Karpas-422 (cell line): ENCODE results near the gene UNC13C. TPM values are rescaled to one million over a fixed set of nuclear protein-coding genes. Genes with fewer than 3 reads are reported as not detected.

Source experiments
- DNase-seq: peaks from one replicate; pipeline ENCODE4 v3.0.0-alpha.2; 2015
- H2AFZ ChIP-seq: fragments of 200-600 bp; sonication (generic); 2 replicates; pipeline ENCODE4 v1.6.1; 2014; ENCODE audit warnings: antibody characterized with exemption, low read length, mixed read lengths
- H3K27ac ChIP-seq: fragments of 200-600 bp; sonication (generic); 2 replicates; pipeline ENCODE4 v1.5.1; 2014; ENCODE audit warnings: mild to moderate bottlenecking, low read length, moderate library complexity
- H3K27me3 ChIP-seq: fragments of 200-600 bp; sonication (generic); 2 replicates; pipeline ENCODE4 v1.6.1; 2014; ENCODE audit warnings: low read length, mixed read lengths
- H3K36me3 ChIP-seq: fragments of 200-600 bp; sonication (generic); 2 replicates; pipeline ENCODE4 v1.6.1; 2014; ENCODE audit warnings: low read length, mixed read lengths; ENCODE audit not compliant: insufficient read depth
- H3K4me1 ChIP-seq: fragments of 200-600 bp; sonication (generic); 2 replicates; pipeline ENCODE4 v1.6.1; 2014; ENCODE audit warnings: mild to moderate bottlenecking, low read length, mixed read lengths
- H3K4me2 ChIP-seq: fragments of 200-600 bp; sonication (generic); 2 replicates; pipeline ENCODE4 v1.6.1; 2014; ENCODE audit warnings: low read length, low read depth, mild to moderate bottlenecking; ENCODE audit not compliant: poor library complexity, severe bottlenecking
- H3K4me3 ChIP-seq: fragments of 200-600 bp; sonication (generic); 2 replicates; pipeline ENCODE4 v1.5.1; 2014; ENCODE audit warnings: mild to moderate bottlenecking, antibody characterized with exemption, low read length, mixed read lengths
- H3K79me2 ChIP-seq: fragments of 200-600 bp; sonication (generic); 2 replicates; pipeline ENCODE4 v1.6.1; 2014; ENCODE audit warnings: mild to moderate bottlenecking, low read length, mixed read lengths
- H3K9ac ChIP-seq: fragments of 200-600 bp; sonication (generic); 2 replicates; pipeline ENCODE4 v1.6.0; 2014; ENCODE audit warnings: low read length
- H3K9me2 ChIP-seq: fragments of 200-600 bp; sonication (generic), shearing (Covaris generic); replicated peaks from 2 replicates; pipeline ENCODE4 v1.6.0; 2014; ENCODE audit warnings: mild to moderate bottlenecking, low read length, moderate library complexity; ENCODE audit not compliant: insufficient read depth
- H3K9me3 ChIP-seq: fragments of 300-700, 200-600 bp; sonication (generic); 2 replicates; pipeline ENCODE4 v1.6.1; 2014; ENCODE audit warnings: low read length, mixed read lengths
- H4K20me1 ChIP-seq: fragments of 200-600 bp; sonication (generic); 2 replicates; pipeline ENCODE4 v1.6.1; 2014; ENCODE audit warnings: mild to moderate bottlenecking, antibody characterized with exemption, low read length, low read depth; ENCODE audit not compliant: insufficient read depth
- total RNA-seq: library from RNA; depleted of rRNA; stranded (reverse); fragments of >200 nt; shearing (Covaris generic); gene quantifications from 2 replicates; pipeline ENCODE4 v1.2.3, GENCODE V29; 2014; ENCODE audit warnings: low replicate concordance

UNC13C gene
- total RNA-seq, 1 experiment from 2014 or later = not detected

GRCh38 chr15:54029081-54029480, 50.8 kb downstream of the UNC13C start:
- DNase-seq = no peak
- Histone ChIP-seq H4K20me1 (no peaks in the 10 kb centered on the region), H3K9me3 (peaks cover 11% of the 10 kb centered on the region), H3K27me3 (no peaks in the 10 kb centered on the region), H3K4me1 (no peaks in the 10 kb centered on the region), H3K36me3 (no peaks in the 10 kb centered on the region), H3K9me2 (no peaks in the 10 kb centered on the region), H3K79me2 (no peaks in the 10 kb centered on the region), H3K9ac (no peak overlapping the region), H3K27ac (no peak overlapping the region), H3K4me2 (no peak overlapping the region), H2AFZ (no peak overlapping the region), H3K4me3 (no peak overlapping the region)

DNA sequence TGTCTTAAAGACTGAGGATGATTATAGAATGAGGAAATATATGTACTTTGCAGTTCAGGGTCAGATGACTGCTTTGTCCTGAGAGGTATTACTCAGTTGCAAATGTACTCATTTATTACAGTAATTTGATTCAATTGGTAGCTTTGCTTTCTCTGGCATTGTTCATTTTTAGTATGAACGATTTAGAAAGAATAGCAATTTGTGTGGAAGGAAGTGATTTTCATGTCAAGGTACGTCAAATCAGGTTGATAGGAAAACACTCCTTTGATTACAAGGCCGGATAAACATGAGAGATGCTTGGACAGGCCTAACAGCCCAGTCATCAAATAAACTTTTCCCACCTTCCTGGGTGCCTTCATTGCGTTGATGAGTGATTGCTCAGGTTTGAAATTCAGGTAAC, 53.8 kb downstream of the UNC13C start:
- no peak overlapping the region for H3K9ac ChIP-seq
- no peak overlapping the region for H3K4me3 ChIP-seq
- no peak overlapping the region for H3K27ac ChIP-seq
- DNase-seq = no peak
- no peaks in the 10 kb centered on the region for H3K79me2 ChIP-seq
- no peak overlapping the region for H2AFZ ChIP-seq
- no peaks in the 10 kb centered on the region for H3K9me2 ChIP-seq
- peaks cover 11% of the 10 kb centered on the region for H3K9me3 ChIP-seq
- H3K36me3 ChIP-seq = no peaks in the 10 kb centered on the region
- no peaks in the 10 kb centered on the region for H3K27me3 ChIP-seq
- H3K4me1 ChIP-seq = no peaks in the 10 kb centered on the region
- no peaks in the 10 kb centered on the region for H4K20me1 ChIP-seq
- H3K4me2 ChIP-seq = no peak overlapping the region

DNA sequence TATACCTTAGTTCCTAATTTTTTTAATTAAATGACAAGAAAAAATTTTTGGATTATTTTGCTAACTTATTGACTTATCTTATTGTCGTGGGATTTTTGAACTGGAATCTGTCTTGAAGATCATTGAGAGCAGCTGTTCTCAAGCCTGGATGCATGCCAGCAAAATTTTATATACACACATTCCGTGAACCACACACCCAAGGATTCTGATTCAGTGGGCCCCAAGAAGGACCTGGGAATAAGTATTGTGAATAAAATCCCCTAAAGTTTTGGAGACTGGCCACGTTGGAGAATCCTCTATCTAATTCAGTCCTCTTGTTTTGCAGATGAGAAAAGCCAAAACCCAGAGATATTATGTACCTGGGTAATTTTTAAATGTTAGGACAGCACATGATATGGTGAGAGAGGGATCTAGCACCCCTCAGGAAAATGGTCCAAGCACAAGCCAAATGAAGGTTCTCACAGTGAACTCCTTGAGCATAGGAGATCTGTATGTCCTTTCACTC, 55.2 kb downstream of the UNC13C start:
- H2AFZ ChIP-seq = no peak overlapping the region
- H3K36me3 ChIP-seq = no peaks in the 10 kb centered on the region
- H3K4me2 ChIP-seq = no peak overlapping the region
- H3K9me2 ChIP-seq = no peaks in the 10 kb centered on the region
- no peaks in the 10 kb centered on the region for H3K27me3 ChIP-seq
- no peaks in the 10 kb centered on the region for H3K79me2 ChIP-seq
- DNase-seq = no peak
- peaks cover 11% of the 10 kb centered on the region for H3K9me3 ChIP-seq
- no peak overlapping the region for H3K4me3 ChIP-seq
- no peak overlapping the region for H3K9ac ChIP-seq
- no peak overlapping the region for H3K27ac ChIP-seq
- H3K4me1 ChIP-seq = no peaks in the 10 kb centered on the region
- H4K20me1 ChIP-seq = no peaks in the 10 kb centered on the region

GRCh38 chr15:54033869-54034458, 55.7 kb downstream of the UNC13C start:
- Histone ChIP-seq H3K9ac (no peak overlapping the region), H3K4me2 (no peak overlapping the region), H2AFZ (no peak overlapping the region), H3K36me3 (no peaks in the 10 kb centered on the region), H3K9me3 (peaks cover 11% of the 10 kb centered on the region), H3K27ac (no peak overlapping the region), H3K27me3 (no peaks in the 10 kb centered on the region), H3K79me2 (no peaks in the 10 kb centered on the region), H3K4me1 (no peaks in the 10 kb centered on the region), H3K4me3 (no peak overlapping the region), H4K20me1 (no peaks in the 10 kb centered on the region), H3K9me2 (no peaks in the 10 kb centered on the region)
- no peak for DNase-seq

GRCh38 chr15:54035616-54036015, 57.4 kb downstream of the UNC13C start:
- no peak for DNase-seq
- Histone ChIP-seq H3K36me3 (no peaks in the 10 kb centered on the region), H3K4me2 (no peak overlapping the region), H3K9me3 (peaks cover 11% of the 10 kb centered on the region), H3K27ac (no peak overlapping the region), H3K27me3 (no peaks in the 10 kb centered on the region), H3K79me2 (no peaks in the 10 kb centered on the region), H3K9ac (no peak overlapping the region), H3K4me1 (no peaks in the 10 kb centered on the region), H4K20me1 (no peaks in the 10 kb centered on the region), H3K9me2 (no peaks in the 10 kb centered on the region; the same call in 1 of the 2 replicates), H2AFZ (no peak overlapping the region), H3K4me3 (no peak overlapping the region)

DNA sequence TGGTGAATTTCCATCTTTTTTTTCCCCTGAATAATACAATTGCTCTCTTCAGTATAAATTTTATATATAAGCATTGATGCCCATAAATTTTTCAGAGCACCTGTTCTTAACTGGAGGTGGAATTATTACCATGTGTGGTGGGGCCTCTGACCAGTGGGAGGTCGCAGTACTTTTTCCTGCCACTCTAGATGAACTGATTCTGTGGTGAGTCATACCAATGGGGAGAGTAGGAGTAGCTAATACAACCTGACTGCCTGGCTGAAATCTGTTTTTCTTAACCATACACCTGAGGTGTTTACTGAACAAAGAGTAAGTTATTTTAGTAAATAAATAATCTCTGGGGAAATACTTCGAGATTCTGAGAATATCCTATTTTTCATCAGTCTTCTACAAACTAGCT, 67.2 kb downstream of the UNC13C start:
- Histone ChIP-seq H3K4me1 (no peaks in the 10 kb centered on the region), H3K79me2 (no peaks in the 10 kb centered on the region), H2AFZ (no peak overlapping the region)

DNA sequence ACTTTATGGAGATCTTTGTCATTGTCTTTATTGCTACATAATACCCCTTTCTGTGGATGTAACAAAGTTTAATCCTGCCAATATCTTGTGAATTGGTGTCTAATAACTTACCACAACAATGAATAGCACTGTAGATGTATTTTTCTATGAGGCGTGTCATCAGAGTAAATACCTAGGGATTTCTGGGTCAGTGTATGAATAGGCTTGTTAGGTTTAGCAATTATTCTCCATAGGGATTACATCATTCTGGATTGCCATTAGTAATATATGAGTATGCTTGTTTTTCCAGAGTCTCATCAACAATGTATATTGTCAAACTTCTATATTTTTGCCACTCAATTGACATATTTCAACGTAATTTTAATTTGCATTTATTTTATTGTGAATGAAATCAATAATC, 67.9 kb downstream of the UNC13C start:
- DNase-seq = no peak
- Histone ChIP-seq H3K9ac (no peak overlapping the region), H3K27me3 (no peaks in the 10 kb centered on the region), H3K27ac (no peak overlapping the region), H3K9me3 (peaks cover 4% of the 10 kb centered on the region; the same call in 1 of the 2 replicates), H3K9me2 (no peaks in the 10 kb centered on the region), H3K4me3 (no peak overlapping the region), H2AFZ (no peak overlapping the region), H3K4me2 (no peak overlapping the region), H3K4me1 (no peaks in the 10 kb centered on the region), H4K20me1 (no peaks in the 10 kb centered on the region), H3K79me2 (no peaks in the 10 kb centered on the region), H3K36me3 (no peaks in the 10 kb centered on the region)

More for the DNA sequence above, 67.2 kb downstream of the UNC13C start:
- no peak overlapping the region for H3K27ac ChIP-seq
- no peak for DNase-seq
- H3K9ac ChIP-seq = no peak overlapping the region
- H3K4me2 ChIP-seq = no peak overlapping the region
- H3K4me3 ChIP-seq = no peak overlapping the region
- no peaks in the 10 kb centered on the region for H4K20me1 ChIP-seq
- peaks cover 4% of the 10 kb centered on the region; the same call in 1 of the 2 replicates for H3K9me3 ChIP-seq
- H3K27me3 ChIP-seq = no peaks in the 10 kb centered on the region
- no peaks in the 10 kb centered on the region for H3K36me3 ChIP-seq
- H3K9me2 ChIP-seq = no peaks in the 10 kb centered on the region

DNA sequence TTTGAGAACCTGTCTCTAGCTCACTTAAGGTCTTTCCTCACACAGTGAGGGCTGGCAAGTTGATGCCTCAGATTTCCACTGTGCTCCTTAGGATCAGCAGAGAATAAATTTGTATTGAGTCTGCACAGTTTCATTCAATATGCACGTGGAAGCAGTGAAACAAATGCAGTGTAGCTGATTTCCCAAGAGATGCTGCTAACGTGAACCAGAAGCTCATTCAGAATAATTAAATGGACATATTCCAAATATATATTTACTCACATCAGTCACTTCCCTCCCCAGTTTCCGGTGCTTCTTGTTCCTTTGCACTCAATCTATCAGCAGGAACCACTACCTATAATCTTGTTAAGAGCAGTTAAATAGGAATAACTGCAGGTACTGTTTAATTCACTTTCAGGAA, 86.1 kb downstream of the UNC13C start:
- H3K9me2 ChIP-seq = no peaks in the 10 kb centered on the region
- no peaks in the 10 kb centered on the region for H3K79me2 ChIP-seq
- H3K27me3 ChIP-seq = no peaks in the 10 kb centered on the region
- no peak overlapping the region for H2AFZ ChIP-seq
- no peak overlapping the region for H3K9ac ChIP-seq
- peaks cover 3% of the 10 kb centered on the region; the same call in 1 of the 2 replicates for H3K9me3 ChIP-seq
- no peak overlapping the region for H3K27ac ChIP-seq
- H3K4me2 ChIP-seq = no peak overlapping the region
- no peaks in the 10 kb centered on the region for H3K36me3 ChIP-seq
- H4K20me1 ChIP-seq = no peaks in the 10 kb centered on the region
- DNase-seq = no peak
- H3K4me1 ChIP-seq = no peaks in the 10 kb centered on the region
- H3K4me3 ChIP-seq = no peak overlapping the region
